GM23338 (cell line): ENCODE results near the gene NIN. TPM values are rescaled to one million over a fixed set of nuclear protein-coding genes. Genes with fewer than 3 reads are reported as not detected.

ENCODE experiments used
- ATAC-seq: fragments of 200-7000 bp; cut with Tn5 transposase; 3 replicates; pipeline ENCODE4 v1.9.1; 2020
- DNase-seq: peaks from one replicate; pipeline ENCODE4 v3.0.0-alpha.2; 2015; ENCODE audit warnings: low spot score
- H2AFZ ChIP-seq: fragments of 200-600 bp; sonication (generic); 2 replicates; pipeline ENCODE4 v1.8.0; 2016; ENCODE audit warnings: antibody characterized with exemption, mild to moderate bottlenecking, moderate library complexity
- H3F3A ChIP-seq: fragments of 200-600 bp; sonication (generic); replicated peaks from 2 replicates; pipeline ENCODE4 v1.8.0; 2017; ENCODE audit warnings: antibody characterized with exemption, mixed run types, low read depth
- H3K27ac ChIP-seq: fragments of 200-600 bp; sonication (generic); 2 replicates; pipeline ENCODE4 v1.6.1; 2016; ENCODE audit warnings: low read depth
- H3K27me3 ChIP-seq: fragments of 200-600 bp; sonication (generic); 2 replicates; pipeline ENCODE4 v1.8.0; 2016; ENCODE audit warnings: mild to moderate bottlenecking, mixed run types, moderate library complexity; ENCODE audit not compliant: insufficient read depth
- H3K36me3 ChIP-seq: fragments of 200-600 bp; sonication (generic); 2 replicates; pipeline ENCODE4 v1.8.0; 2016; ENCODE audit warnings: mild to moderate bottlenecking; ENCODE audit not compliant: insufficient read depth
- H3K4me1 ChIP-seq: fragments of 200-600 bp; sonication (generic); 2 replicates; pipeline ENCODE4 v1.8.0; 2016; ENCODE audit warnings: mild to moderate bottlenecking, moderate library complexity; ENCODE audit not compliant: insufficient read depth
- H3K4me2 ChIP-seq: fragments of 200-600 bp; sonication (generic); 2 replicates; pipeline ENCODE4 v1.7.1; 2017; ENCODE audit warnings: mixed run types
- H3K4me3 ChIP-seq: fragments of 200-600 bp; sonication (generic); 2 replicates; pipeline ENCODE4 v1.6.1; 2016; ENCODE audit warnings: mixed run types
- H3K79me2 ChIP-seq: fragments of 200-600 bp; sonication (generic); replicated peaks from 2 replicates; pipeline ENCODE4 v1.8.0; 2017; ENCODE audit warnings: mild to moderate bottlenecking; ENCODE audit not compliant: insufficient read depth
- H3K9me2 ChIP-seq: fragments of 200-600 bp; sonication (generic); 2 replicates; pipeline ENCODE4 v1.8.0; 2017; ENCODE audit not compliant: insufficient read depth
- H4K20me1 ChIP-seq: fragments of 200-600 bp; sonication (generic); replicated peaks from 2 replicates; pipeline ENCODE4 v1.8.0; 2017; ENCODE audit warnings: mild to moderate bottlenecking; ENCODE audit not compliant: insufficient read depth
- H3K27ac Mint-ChIP-seq: 2 replicates; pipeline ENCODE4 v1.8.0; 2020; ENCODE audit warnings: inconsistent platforms, mild to moderate bottlenecking, moderate library complexity, mixed read lengths
- H3K27me3 Mint-ChIP-seq: 3 replicates; pipeline ENCODE4 v1.8.0; 2022; ENCODE audit warnings: low read depth, mild to moderate bottlenecking, moderate library complexity, mixed read lengths, inconsistent platforms; ENCODE audit not compliant: insufficient read depth, poor library complexity
- H3K36me3 Mint-ChIP-seq: 3 replicates; pipeline ENCODE4 v1.8.0; 2021; ENCODE audit warnings: low read depth, mild to moderate bottlenecking, inconsistent platforms, moderate library complexity, mixed read lengths
- H3K4me1 Mint-ChIP-seq: 3 replicates; pipeline ENCODE4 v1.8.0; 2020; ENCODE audit warnings: mild to moderate bottlenecking, inconsistent platforms, mixed read lengths
- H3K4me3 Mint-ChIP-seq: 3 replicates; pipeline ENCODE4 v1.8.0; 2021; ENCODE audit warnings: moderate library complexity, mild to moderate bottlenecking, inconsistent platforms, mixed read lengths
- H3K9me3 Mint-ChIP-seq: 3 replicates; pipeline ENCODE4 v1.8.0; 2020; ENCODE audit warnings: moderate library complexity, mild to moderate bottlenecking, inconsistent platforms, mixed read lengths
- CREB1 ChIP-seq: fragments of 250-450 bp; sonication (Bioruptor Pico); IDR thresholded peaks from 2 replicates; pipeline ENCODE4 v1.5.0; 2020; ENCODE audit warnings: low read depth, mild to moderate bottlenecking, moderate library complexity
- CTCF ChIP-seq, 2 experiments: fragments of 200-600 bp in 1 of 2; sonication (generic) in 1 of 2; conservative IDR thresholded peaks; 2 replicates each; pipeline versions ENCODE4 v1.5.1 to v1.6.1; 2016 to 2017; ENCODE audit warnings: antibody characterized with exemption in 2 of 2, low read depth in 2 of 2, mild to moderate bottlenecking in 2 of 2, moderate library complexity in 1 of 2
- ETS1 ChIP-seq: IDR thresholded peaks from 2 replicates; pipeline ENCODE4 v1.6.1; 2016; ENCODE audit warnings: antibody characterized with exemption
- EZH2phosphoT487 ChIP-seq: fragments of 200-600 bp; sonication (generic); IDR thresholded peaks from one replicate; pipeline ENCODE4 v1.8.1; 2018; ENCODE audit warnings: antibody characterized with exemption; ENCODE audit not compliant: unreplicated experiment
- JUNB ChIP-seq: IDR thresholded peaks from one replicate; pipeline ENCODE4 v1.6.1; 2016; ENCODE audit warnings: antibody characterized with exemption; ENCODE audit not compliant: unreplicated experiment
- NANOG ChIP-seq: IDR thresholded peaks from 2 replicates; pipeline ENCODE4 v1.6.1; 2016; ENCODE audit warnings: antibody characterized with exemption, borderline replicate concordance
- STAT1 ChIP-seq: IDR thresholded peaks from one replicate; pipeline ENCODE4 v1.6.1; 2016; ENCODE audit warnings: antibody characterized with exemption; ENCODE audit not compliant: unreplicated experiment
- ZNF114 ChIP-seq: fragments of 250-450 bp; sonication (Bioruptor Pico); IDR thresholded peaks from 2 replicates; pipeline ENCODE4 v1.5.0; 2020; ENCODE audit warnings: mild to moderate bottlenecking, moderate library complexity
- polyA plus RNA-seq: library from polyadenylated mRNA; unstranded; fragments of >200 nt; fragmentation: Nextera tagmentation; extraction: Ambion mirVana; gene quantifications from 2 replicates; pipeline ENCODE4 v1.2.1, GENCODE V29; 2016
- total RNA-seq: library from RNA; depleted of rRNA; stranded (reverse); fragments of >200 nt; shearing (Covaris generic); gene quantifications from 2 replicates; pipeline ENCODE4 v1.2.3, GENCODE V29; 2014
- TF ChIP-seq, protein P1 (sequence below): IDR thresholded peaks from one replicate; pipeline ENCODE4 v1.6.1; 2018; ENCODE audit warnings: antibody characterized with exemption; ENCODE audit not compliant: unreplicated experiment

Gene NIN
- total and polyA plus RNA-seq, 2 experiments from 2014 or later, result 7.4 to 17.4 TPM

DNA sequence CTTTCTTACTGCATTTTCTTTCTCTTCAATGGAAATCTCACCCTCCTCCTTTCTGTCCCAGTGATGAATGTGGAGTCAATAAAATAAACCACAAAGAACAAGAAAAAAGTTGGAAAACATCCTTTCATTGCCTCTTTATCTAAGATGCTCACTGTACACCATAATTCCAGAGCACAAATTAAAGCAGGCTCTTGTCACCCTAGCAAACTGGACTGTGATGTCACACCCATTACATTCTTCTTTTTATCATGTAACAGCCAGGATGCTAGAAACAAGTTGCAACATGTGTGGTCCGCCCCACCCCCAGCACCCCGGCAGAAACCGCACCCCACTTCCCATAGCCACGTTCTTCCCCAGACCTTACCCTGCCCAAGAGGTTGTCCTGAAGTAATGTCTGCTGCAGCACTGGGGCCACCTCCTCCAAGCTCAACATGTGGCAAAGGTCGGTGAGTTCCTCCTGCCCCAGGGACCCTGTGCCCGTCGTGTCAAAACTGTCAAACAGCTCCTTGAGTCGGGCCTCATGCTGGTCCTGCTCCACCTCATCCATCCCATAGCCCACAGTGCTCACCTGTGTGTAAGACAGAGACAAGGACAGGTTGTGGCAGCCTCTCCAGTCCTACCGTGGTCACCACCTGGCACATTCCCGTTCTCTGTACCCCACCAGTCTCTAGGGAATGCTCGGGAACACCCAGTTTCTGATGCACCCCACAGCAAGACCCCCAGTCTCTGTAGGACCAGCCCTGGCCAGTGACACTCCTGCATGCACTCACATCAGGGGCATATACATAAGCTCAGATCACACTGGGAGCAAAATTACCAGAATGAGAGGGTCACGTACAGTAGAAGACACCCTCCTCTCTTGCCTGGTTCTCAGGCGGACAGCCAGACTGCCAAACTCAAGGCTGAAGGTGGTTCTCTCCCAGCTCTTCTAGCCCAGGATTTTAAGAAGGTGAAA, 9.2 kb downstream of the NIN start:
- Histone ChIP-seq H3K4me2 (peak overlapping the region; percentile 56), H3K4me1 (peaks cover 63% of the 10 kb centered on the region), H4K20me1 (peaks cover 29% of the 10 kb centered on the region), H3K36me3 (no peaks in the 10 kb centered on the region), H3K79me2 (peaks cover 25% of the 10 kb centered on the region), H3K4me3 (0 out of 2 replicates have a peak overlapping the region, but pooled peaks have one; percentile 26), H3F3A (0 out of 2 replicates have a peak, but pooled peaks cover 3% of the 10 kb centered on the region), H3K27me3 (peaks cover 71% of the 10 kb centered on the region), H2AFZ (no peak overlapping the region), H3K9me2 (no peaks in the 10 kb centered on the region), H3K27ac (no peak overlapping the region)
- peaks cover 58% of the 10 kb centered on the region for H3K4me1 Mint-ChIP-seq
- H3K27me3 Mint-ChIP-seq, result peaks cover 18% of the 10 kb centered on the region
- H3K27ac Mint-ChIP-seq, result no peak overlapping the region
- no peak for TF ChIP-seq ZNF114
- 0 out of 2 replicates have a peak, but pooled peaks have one; percentile 10 for TF ChIP-seq CREB1 (CRISPR knock-in tag)
- TF ChIP-seq NANOG, result no peak
- TF ChIP-seq ETS1, result no peak
- TF ChIP-seq, protein P1, sequence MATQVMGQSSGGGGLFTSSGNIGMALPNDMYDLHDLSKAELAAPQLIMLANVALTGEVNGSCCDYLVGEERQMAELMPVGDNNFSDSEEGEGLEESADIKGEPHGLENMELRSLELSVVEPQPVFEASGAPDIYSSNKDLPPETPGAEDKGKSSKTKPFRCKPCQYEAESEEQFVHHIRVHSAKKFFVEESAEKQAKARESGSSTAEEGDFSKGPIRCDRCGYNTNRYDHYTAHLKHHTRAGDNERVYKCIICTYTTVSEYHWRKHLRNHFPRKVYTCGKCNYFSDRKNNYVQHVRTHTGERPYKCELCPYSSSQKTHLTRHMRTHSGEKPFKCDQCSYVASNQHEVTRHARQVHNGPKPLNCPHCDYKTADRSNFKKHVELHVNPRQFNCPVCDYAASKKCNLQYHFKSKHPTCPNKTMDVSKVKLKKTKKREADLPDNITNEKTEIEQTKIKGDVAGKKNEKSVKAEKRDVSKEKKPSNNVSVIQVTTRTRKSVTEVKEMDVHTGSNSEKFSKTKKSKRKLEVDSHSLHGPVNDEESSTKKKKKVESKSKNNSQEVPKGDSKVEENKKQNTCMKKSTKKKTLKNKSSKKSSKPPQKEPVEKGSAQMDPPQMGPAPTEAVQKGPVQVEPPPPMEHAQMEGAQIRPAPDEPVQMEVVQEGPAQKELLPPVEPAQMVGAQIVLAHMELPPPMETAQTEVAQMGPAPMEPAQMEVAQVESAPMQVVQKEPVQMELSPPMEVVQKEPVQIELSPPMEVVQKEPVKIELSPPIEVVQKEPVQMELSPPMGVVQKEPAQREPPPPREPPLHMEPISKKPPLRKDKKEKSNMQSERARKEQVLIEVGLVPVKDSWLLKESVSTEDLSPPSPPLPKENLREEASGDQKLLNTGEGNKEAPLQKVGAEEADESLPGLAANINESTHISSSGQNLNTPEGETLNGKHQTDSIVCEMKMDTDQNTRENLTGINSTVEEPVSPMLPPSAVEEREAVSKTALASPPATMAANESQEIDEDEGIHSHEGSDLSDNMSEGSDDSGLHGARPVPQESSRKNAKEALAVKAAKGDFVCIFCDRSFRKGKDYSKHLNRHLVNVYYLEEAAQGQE, result no peak
- no peaks in the 10 kb centered on the region for H3K9me3 Mint-ChIP-seq
- H3K4me3 Mint-ChIP-seq, result no peak overlapping the region; the same call in 2 of the 3 replicates
- DNase-seq, result peak; percentile 55
- 0 out of 3 replicates have a peak, but pooled peaks cover 2% of the 10 kb centered on the region for H3K36me3 Mint-ChIP-seq
- ATAC-seq, result peak; percentile 51

DNA sequence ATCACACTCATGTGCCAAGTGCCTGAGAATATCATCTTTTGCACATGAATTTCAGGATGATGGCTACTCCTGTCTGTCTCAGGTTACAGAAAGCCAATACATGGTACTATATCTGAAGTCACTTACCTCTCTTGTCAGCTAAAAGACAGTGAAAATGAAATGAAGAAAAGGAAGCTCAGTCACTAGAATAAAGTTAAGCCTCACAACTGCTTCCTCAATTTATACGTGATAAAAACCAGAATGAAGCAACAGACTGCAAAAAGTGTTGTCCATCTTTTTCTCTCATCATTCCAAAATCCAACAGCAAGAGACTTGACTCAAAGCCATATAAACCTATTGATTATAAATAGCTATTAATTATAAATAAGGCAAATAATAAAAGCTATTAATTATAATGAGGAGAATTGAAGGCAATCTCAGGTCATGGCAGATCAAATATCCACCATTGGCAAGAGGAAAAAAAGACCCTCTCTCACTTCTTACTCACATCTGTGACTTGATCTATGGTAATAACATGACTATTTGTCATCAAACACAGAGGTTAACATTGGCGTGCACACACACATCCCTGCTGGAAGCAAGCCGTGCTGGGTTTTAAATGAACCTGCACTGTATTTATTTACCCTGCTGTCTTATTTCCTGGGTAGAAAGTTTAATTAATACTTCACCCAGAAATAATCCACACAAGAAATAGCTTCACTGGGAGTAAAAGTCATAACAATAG, 10.0 kb downstream of the NIN start:
- Histone ChIP-seq H3K36me3 (no peaks in the 10 kb centered on the region), H2AFZ (no peak overlapping the region), H3K27ac (no peak overlapping the region), H3K4me1 (peaks cover 64% of the 10 kb centered on the region), H3K9me2 (no peaks in the 10 kb centered on the region), H3K4me3 (no peak overlapping the region), H3K79me2 (peaks cover 16% of the 10 kb centered on the region), H3K4me2 (peak overlapping the region; percentile 56), H3F3A (0 out of 2 replicates have a peak, but pooled peaks cover 3% of the 10 kb centered on the region), H3K27me3 (peaks cover 63% of the 10 kb centered on the region), H4K20me1 (peaks cover 24% of the 10 kb centered on the region)
- Mint-ChIP-seq H3K27ac (no peak overlapping the region), H3K36me3 (peaks cover 2% of the 10 kb centered on the region; the same call in 1 of the 3 replicates), H3K4me3 (no peak overlapping the region), H3K27me3 (peaks cover 13% of the 10 kb centered on the region), H3K9me3 (no peaks in the 10 kb centered on the region), H3K4me1 (peaks cover 61% of the 10 kb centered on the region)
- DNase-seq (no peak), ATAC-seq (no peak)
- TF ChIP-seq ETS1, result no peak
- no peak for TF ChIP-seq NANOG
- TF ChIP-seq, protein P1, result no peak
- no peak for TF ChIP-seq CTCF (conservative IDR thresholded peaks at IDR 0.05; ENCODE audit: low read depth in 2 of 2)
- no peak for TF ChIP-seq STAT1
- TF ChIP-seq EZH2phosphoT487, result no peak
- no peak for TF ChIP-seq JUNB
